ENCODE measurements around the gene RMDN2. TPM values are rescaled to one million over a fixed set of nuclear protein-coding genes. Genes with fewer than 3 reads are reported as not detected.

The RMDN2 gene
- total RNA-seq, 3 donors from 2014 or later (not counting 1 experiment from before 2014, with no cell fraction given) = 8.4 to 10.9 (median 8.4) TPM

GRCh38 chr2:38039121-38039910 lies 114.2 kb downstream of the RMDN2 start:
- Histone ChIP-seq H3K9me3 (ENCODE audit: control insufficient read depth, insufficient read depth, low read length) (no peaks in the 10 kb centered on the region), H3K27ac (ENCODE audit: low read length) (no peak overlapping the region), H3K27me3 (ENCODE audit: control insufficient read depth, insufficient read depth, low read length) (peaks cover 20% of the 10 kb centered on the region), H3K36me3 (ENCODE audit: control insufficient read depth, insufficient read depth, low read length) (no peaks in the 10 kb centered on the region), H3K4me1 (ENCODE audit: control insufficient read depth, insufficient read depth, low read length) (peaks cover 6% of the 10 kb centered on the region), H3K4me3 (ENCODE audit: low read length) (no peak overlapping the region)
- peaks cover 0 to 5% of the 10 kb centered on the region in 2 donors for H3K4me1 Mint-ChIP-seq
- H3K27me3 Mint-ChIP-seq (ENCODE audit: low read depth in 2 of 2) = peaks cover 42 to 87% of the 10 kb centered on the region in 2 donors
- no peak overlapping the region for H3K4me3 Mint-ChIP-seq
- no peak overlapping the region for H3K27ac Mint-ChIP-seq
- intact Hi-C loops (cut with micrococcal nuclease) = no loop called here
- no peak for ATAC-seq
- H3K9me3 Mint-ChIP-seq = peaks cover 0 to 4% of the 10 kb centered on the region in 2 donors
- WGBS (ENCODE audit: insufficient coverage) = 87% methylated on average over 9 of the region's 9 CpGs
- TF ChIP-seq, protein P1, sequence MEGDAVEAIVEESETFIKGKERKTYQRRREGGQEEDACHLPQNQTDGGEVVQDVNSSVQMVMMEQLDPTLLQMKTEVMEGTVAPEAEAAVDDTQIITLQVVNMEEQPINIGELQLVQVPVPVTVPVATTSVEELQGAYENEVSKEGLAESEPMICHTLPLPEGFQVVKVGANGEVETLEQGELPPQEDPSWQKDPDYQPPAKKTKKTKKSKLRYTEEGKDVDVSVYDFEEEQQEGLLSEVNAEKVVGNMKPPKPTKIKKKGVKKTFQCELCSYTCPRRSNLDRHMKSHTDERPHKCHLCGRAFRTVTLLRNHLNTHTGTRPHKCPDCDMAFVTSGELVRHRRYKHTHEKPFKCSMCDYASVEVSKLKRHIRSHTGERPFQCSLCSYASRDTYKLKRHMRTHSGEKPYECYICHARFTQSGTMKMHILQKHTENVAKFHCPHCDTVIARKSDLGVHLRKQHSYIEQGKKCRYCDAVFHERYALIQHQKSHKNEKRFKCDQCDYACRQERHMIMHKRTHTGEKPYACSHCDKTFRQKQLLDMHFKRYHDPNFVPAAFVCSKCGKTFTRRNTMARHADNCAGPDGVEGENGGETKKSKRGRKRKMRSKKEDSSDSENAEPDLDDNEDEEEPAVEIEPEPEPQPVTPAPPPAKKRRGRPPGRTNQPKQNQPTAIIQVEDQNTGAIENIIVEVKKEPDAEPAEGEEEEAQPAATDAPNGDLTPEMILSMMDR (IDR thresholded peaks at IDR 0.05) = no peak
- no peak for DNase-seq
- H3K36me3 Mint-ChIP-seq = peaks cover 22% of the 10 kb centered on the region

GRCh38 chr2:38045811-38046210 lies 120.7 kb downstream of the RMDN2 start:
- intact Hi-C loops (cut with micrococcal nuclease) = no loop called here
- no peaks in the 10 kb centered on the region for H3K4me1 Mint-ChIP-seq

DNA sequence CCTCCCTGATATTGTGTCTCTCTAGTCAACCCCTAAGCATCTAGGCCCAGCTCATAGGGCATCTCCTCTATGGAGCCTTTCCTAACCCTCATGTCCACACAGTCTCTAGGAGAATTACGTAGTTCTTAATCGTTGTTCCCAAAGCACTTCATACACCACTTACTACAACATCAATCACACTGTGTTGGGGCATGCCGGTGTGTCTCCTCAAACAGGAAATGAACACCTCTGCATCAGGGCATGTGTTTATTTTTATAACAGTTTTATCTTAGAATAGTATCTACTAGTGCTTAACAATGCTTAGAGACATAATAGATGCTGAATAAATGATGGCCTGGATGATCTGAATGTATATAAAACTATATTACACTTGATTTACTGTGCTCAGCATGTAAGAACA lies 131.1 kb downstream of the RMDN2 start:
- WGBS (ENCODE audit: insufficient coverage) = 47% methylated on average over 3 of the region's 3 CpGs
- Mint-ChIP-seq H3K4me3 (no peak overlapping the region), H3K27me3 (ENCODE audit: low read depth in 2 of 2) (peaks cover 3 to 31% of the 10 kb centered on the region in 2 donors), H3K9me3 (no peaks in the 10 kb centered on the region), H3K27ac (no peak overlapping the region), H3K36me3 (no peaks in the 10 kb centered on the region), H3K4me1 (no peaks in the 10 kb centered on the region)
- no peak for ATAC-seq
- DNase-seq = no peak
- Histone ChIP-seq H3K4me3 (ENCODE audit: low read length) (no peak overlapping the region), H3K27me3 (ENCODE audit: control insufficient read depth, insufficient read depth, low read length) (peaks cover 6% of the 10 kb centered on the region), H3K9me3 (ENCODE audit: control insufficient read depth, insufficient read depth, low read length) (no peaks in the 10 kb centered on the region), H3K4me1 (ENCODE audit: control insufficient read depth, insufficient read depth, low read length) (no peaks in the 10 kb centered on the region), H3K27ac (ENCODE audit: low read length) (no peak overlapping the region), H3K36me3 (ENCODE audit: control insufficient read depth, insufficient read depth, low read length) (no peaks in the 10 kb centered on the region)
- TF ChIP-seq, protein P1 (IDR thresholded peaks at IDR 0.05) = no peak
- intact Hi-C loops (cut with micrococcal nuclease) = no loop called here

More at GRCh38 chr2:38045811-38046210, 120.7 kb downstream of the RMDN2 start:
- Histone ChIP-seq H3K27me3 (ENCODE audit: control insufficient read depth, insufficient read depth, low read length) (peaks cover 3% of the 10 kb centered on the region), H3K4me1 (ENCODE audit: control insufficient read depth, insufficient read depth, low read length) (no peaks in the 10 kb centered on the region), H3K36me3 (ENCODE audit: control insufficient read depth, insufficient read depth, low read length) (no peaks in the 10 kb centered on the region), H3K4me3 (ENCODE audit: low read length) (no peak overlapping the region), H3K27ac (ENCODE audit: low read length) (no peak overlapping the region), H3K9me3 (ENCODE audit: control insufficient read depth, insufficient read depth, low read length) (no peaks in the 10 kb centered on the region)
- 87% methylated on average over 4 of the region's 4 CpGs for WGBS (ENCODE audit: insufficient coverage)
- no peak overlapping the region for H3K4me3 Mint-ChIP-seq
- DNase-seq (no peak), ATAC-seq (no peak)
- peaks cover 26% of the 10 kb centered on the region for H3K36me3 Mint-ChIP-seq
- TF ChIP-seq, protein P1 (IDR thresholded peaks at IDR 0.05) = no peak
- peaks cover 0 to 4% of the 10 kb centered on the region in 2 donors for H3K9me3 Mint-ChIP-seq
- peaks cover 13 to 62% of the 10 kb centered on the region in 2 donors for H3K27me3 Mint-ChIP-seq (ENCODE audit: low read depth in 2 of 2)
- no peak overlapping the region for H3K27ac Mint-ChIP-seq

Data from natural killer cell (primary cell).